Head of caudate nucleus (tissue), 42 donors: ENCODE measurements around the gene SAMSN1.
"Not testable (repeated sequence)": the region's sequence is repeated elsewhere in the genome, so short reads cannot be mapped to it uniquely, and the experiment has no call there.

Source experiments
- DNase-seq, 42 donors: peaks; one replicate each; pipeline versions ENCODE4 v3.0.0 to v3.0.0-alpha.2; 2020 to 2021; ENCODE audit warnings: mixed read lengths in 7 of 42
- intact Hi-C: fragments of 100-400 bp; cut with DNase I; formaldehyde crosslinking; loops from one replicate; pipeline ENCODE4 v1.15.0; 2022

SAMSN1 gene

GRCh38 chr21:14533499-14534428 lies 12.4 kb downstream of the SAMSN1 start:
- intact Hi-C loops, result no loop called here
- no peak for DNase-seq

GRCh38 chr21:14531757-14532316 lies 14.3 kb downstream of the SAMSN1 start:
- no peak for DNase-seq
- intact Hi-C loops, result no loop called here

GRCh38 chr21:14530592-14530991 lies 15.5 kb downstream of the SAMSN1 start:
- intact Hi-C loops, result no loop called here
- no peak for DNase-seq

- DNase-seq, result no peak
- intact Hi-C loops, result no loop called here
These were observed 17.3 kb downstream of the SAMSN1 start for GRCh38 chr21:14528815-14529214.

- intact Hi-C loops, result no loop called here
- DNase-seq, result no peak
These were observed 18.1 kb downstream of the SAMSN1 start for GRCh38 chr21:14527696-14528652.

- no peak for DNase-seq
- intact Hi-C loops, result no loop called here
These were observed 19.0 kb downstream of the SAMSN1 start for GRCh38 chr21:14526836-14527695.

GRCh38 chr21:14526199-14526598 lies 19.9 kb downstream of the SAMSN1 start:
- intact Hi-C loops, result no loop called here

GRCh38 chr21:14523234-14523633 lies 22.9 kb downstream of the SAMSN1 start:
- intact Hi-C loops, result no loop called here
- no peak for DNase-seq

More at GRCh38 chr21:14526199-14526598, 19.9 kb downstream of the SAMSN1 start:
- no peak for DNase-seq

GRCh38 chr21:14522736-14523135 lies 23.4 kb downstream of the SAMSN1 start:
- no peak for DNase-seq
- intact Hi-C loops, result no loop called here

- peak in 1 of 42 donors; percentile 27 for DNase-seq
- intact Hi-C loops, result no loop called here
These were observed 25.6 kb downstream of the SAMSN1 start for GRCh38 chr21:14520535-14520934.

- no peak for DNase-seq
- intact Hi-C loops, result no loop called here
These were observed 27.1 kb downstream of the SAMSN1 start for GRCh38 chr21:14519000-14519399.

- intact Hi-C loops, result no loop called here
These were observed 32.3 kb downstream of the SAMSN1 start for GRCh38 chr21:14513804-14514203.

GRCh38 chr21:14506859-14507457 lies 39.2 kb downstream of the SAMSN1 start:
- intact Hi-C loops, DNase-seq: not testable (repeated sequence)

More at GRCh38 chr21:14513804-14514203, 32.3 kb downstream of the SAMSN1 start:
- DNase-seq, result no peak

GRCh38 chr21:14500873-14501272 lies 45.2 kb downstream of the SAMSN1 start:
- DNase-seq, result no peak

GRCh38 chr21:14499316-14499715 lies 46.8 kb downstream of the SAMSN1 start:
- DNase-seq, result no peak
- intact Hi-C loops, result no loop called here

More at GRCh38 chr21:14500873-14501272, 45.2 kb downstream of the SAMSN1 start:
- intact Hi-C loops, result no loop called here

GRCh38 chr21:14497825-14498224 lies 48.3 kb downstream of the SAMSN1 start:
- DNase-seq, result no peak
- intact Hi-C loops, result no loop called here

GRCh38 chr21:14495075-14495474 lies 51.0 kb downstream of the SAMSN1 start:
- no peak for DNase-seq
- intact Hi-C loops, result no loop called here

GRCh38 chr21:14494181-14494580 lies 51.9 kb downstream of the SAMSN1 start:
- intact Hi-C loops, DNase-seq: not testable (repeated sequence)
